Fibroblast of skin of left quadriceps (primary cell): ENCODE results near the gene UNC5A.
A peak's percentile ranks its signal among the peaks of the same experiment; 100 is the strongest.

Experiments
- DNase-seq, 2 experiments: peaks; one replicate each; pipeline ENCODE4 v3.0.0-alpha.2; 2013; ENCODE audit warnings: low read depth in 2 of 2

UNC5A gene

GRCh38 chr5:176781638-176782570 is 28.5 kb upstream of the UNC5A start:
- DNase-seq: no peak

GRCh38 chr5:176784218-176785165 is 25.9 kb upstream of the UNC5A start:
- peak; percentile 49 to 50 for DNase-seq

- no peak for DNase-seq
Observed at GRCh38 chr5:176785184-176786145, 24.9 kb upstream of the UNC5A start.

- no peak for DNase-seq
Observed at GRCh38 chr5:176787676-176788075, 22.7 kb upstream of the UNC5A start.

- no peak for DNase-seq
Observed at GRCh38 chr5:176788091-176788490, 22.3 kb upstream of the UNC5A start.

- no peak for DNase-seq
Observed at GRCh38 chr5:176788941-176789872, 21.2 kb upstream of the UNC5A start.

GRCh38 chr5:176789873-176790615 is 20.3 kb upstream of the UNC5A start:
- DNase-seq: no peak

GRCh38 chr5:176790941-176791340 is 19.4 kb upstream of the UNC5A start:
- DNase-seq: no peak

- no peak for DNase-seq
Observed at GRCh38 chr5:176792655-176793342, 17.6 kb upstream of the UNC5A start.

GRCh38 chr5:176793343-176793699 is 17.0 kb upstream of the UNC5A start:
- DNase-seq: no peak

- no peak for DNase-seq
Observed at GRCh38 chr5:176793736-176794135, 16.6 kb upstream of the UNC5A start.

- no peak for DNase-seq
Observed at GRCh38 chr5:176794509-176794908, 15.8 kb upstream of the UNC5A start.

- DNase-seq: no peak
Observed at GRCh38 chr5:176796411-176796810, 13.9 kb upstream of the UNC5A start.

- no peak for DNase-seq
Observed at GRCh38 chr5:176796970-176797369, 13.4 kb upstream of the UNC5A start.

GRCh38 chr5:176797456-176798050 is 12.8 kb upstream of the UNC5A start:
- DNase-seq: no peak

- no peak for DNase-seq
Observed at GRCh38 chr5:176798086-176798876, 12.1 kb upstream of the UNC5A start.

GRCh38 chr5:176798949-176799348 is 11.4 kb upstream of the UNC5A start:
- DNase-seq: no peak

- no peak for DNase-seq
Observed at GRCh38 chr5:176799488-176799887, 10.9 kb upstream of the UNC5A start.
